GM12801 (cell line): ENCODE data around the gene ANGPT4.

Experiments used
- TF ChIP-seq, protein P1 (sequence below): IDR thresholded peaks from one replicate; pipeline ENCODE4 v1.5.1; 2011; ENCODE audit warnings: control low read depth; ENCODE audit not compliant: insufficient read length; ENCODE audit errors: extremely low read depth

Gene ANGPT4

DNA sequence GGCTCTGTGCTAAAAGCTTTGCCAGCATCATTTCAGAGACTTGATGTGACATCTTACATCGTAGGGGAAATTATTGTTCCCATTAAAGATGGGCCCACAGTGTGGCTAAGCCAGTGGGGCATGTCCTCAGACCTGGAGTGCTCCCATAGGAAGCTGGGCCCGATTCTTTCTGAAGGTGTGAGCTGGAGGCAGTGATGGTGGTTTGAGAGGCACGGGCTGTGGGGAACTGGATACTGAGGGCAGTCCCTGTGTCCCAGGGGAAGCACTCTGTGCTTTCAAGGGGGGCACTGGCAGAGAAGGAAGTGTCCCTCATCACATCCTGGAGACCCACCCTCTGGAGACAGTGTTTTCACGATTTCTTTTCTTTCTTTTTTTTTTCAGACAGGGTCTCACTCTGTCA lies 91.2 kb downstream of the ANGPT4 start:
- TF ChIP-seq, protein P1, sequence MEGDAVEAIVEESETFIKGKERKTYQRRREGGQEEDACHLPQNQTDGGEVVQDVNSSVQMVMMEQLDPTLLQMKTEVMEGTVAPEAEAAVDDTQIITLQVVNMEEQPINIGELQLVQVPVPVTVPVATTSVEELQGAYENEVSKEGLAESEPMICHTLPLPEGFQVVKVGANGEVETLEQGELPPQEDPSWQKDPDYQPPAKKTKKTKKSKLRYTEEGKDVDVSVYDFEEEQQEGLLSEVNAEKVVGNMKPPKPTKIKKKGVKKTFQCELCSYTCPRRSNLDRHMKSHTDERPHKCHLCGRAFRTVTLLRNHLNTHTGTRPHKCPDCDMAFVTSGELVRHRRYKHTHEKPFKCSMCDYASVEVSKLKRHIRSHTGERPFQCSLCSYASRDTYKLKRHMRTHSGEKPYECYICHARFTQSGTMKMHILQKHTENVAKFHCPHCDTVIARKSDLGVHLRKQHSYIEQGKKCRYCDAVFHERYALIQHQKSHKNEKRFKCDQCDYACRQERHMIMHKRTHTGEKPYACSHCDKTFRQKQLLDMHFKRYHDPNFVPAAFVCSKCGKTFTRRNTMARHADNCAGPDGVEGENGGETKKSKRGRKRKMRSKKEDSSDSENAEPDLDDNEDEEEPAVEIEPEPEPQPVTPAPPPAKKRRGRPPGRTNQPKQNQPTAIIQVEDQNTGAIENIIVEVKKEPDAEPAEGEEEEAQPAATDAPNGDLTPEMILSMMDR, result no peak

GRCh38 chr20:824490-824889 lies 91.6 kb downstream of the ANGPT4 start:
- TF ChIP-seq, protein P1, result no peak

- TF ChIP-seq, protein P1, result no peak
Observed at GRCh38 chr20:823574-823902, 92.6 kb downstream of the ANGPT4 start.

DNA sequence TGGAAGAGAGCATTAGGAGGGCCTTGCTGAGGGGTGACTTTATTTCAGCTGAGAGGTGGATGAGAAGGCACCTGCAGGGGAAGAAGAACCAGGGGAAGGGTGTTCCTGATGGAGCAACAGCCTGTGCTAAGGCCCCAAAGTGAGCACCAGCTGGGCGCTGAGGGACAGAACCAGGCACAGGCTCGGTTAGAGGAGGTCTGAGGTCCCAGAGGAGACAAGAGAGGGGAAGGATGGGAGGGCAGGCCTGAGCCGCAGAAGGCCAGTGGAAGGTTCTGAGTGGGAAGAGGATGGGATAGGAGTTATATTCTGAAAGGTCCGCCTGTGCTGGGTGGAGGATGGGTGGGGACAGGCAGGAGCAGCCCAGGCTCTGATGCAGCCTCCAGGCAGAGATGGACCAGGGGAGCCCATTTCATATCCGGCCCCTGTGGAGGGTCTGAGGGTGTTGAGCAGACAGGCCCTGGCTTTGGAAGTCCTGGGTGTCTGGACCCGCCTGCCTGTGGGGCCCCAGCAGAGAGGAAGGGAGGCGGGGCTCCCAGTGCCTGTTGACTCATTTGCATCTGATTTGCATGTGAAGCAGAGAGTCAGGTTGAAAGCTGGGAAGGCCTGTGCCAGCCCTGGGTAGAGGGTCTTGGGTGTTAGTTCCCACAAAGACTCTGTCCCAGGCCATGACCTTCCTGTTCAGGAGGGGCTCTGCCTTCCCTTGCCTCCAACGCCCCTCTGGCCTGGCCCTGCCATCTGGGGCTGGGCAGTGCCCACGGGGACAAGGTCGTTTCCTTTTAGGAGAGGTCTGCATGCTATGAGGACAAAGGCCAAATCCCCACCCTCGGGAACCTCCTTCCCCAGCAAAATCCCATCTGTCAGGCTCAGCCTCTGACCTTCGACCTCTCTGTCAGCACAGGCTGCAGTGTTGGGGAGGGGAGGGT lies 93.2 kb downstream of the ANGPT4 start:
- TF ChIP-seq, protein P1, result no peak

GRCh38 chr20:821731-822065 lies 94.4 kb downstream of the ANGPT4 start:
- TF ChIP-seq, protein P1, result no peak

GRCh38 chr20:821046-821730 lies 94.9 kb downstream of the ANGPT4 start:
- TF ChIP-seq, protein P1, result no peak

DNA sequence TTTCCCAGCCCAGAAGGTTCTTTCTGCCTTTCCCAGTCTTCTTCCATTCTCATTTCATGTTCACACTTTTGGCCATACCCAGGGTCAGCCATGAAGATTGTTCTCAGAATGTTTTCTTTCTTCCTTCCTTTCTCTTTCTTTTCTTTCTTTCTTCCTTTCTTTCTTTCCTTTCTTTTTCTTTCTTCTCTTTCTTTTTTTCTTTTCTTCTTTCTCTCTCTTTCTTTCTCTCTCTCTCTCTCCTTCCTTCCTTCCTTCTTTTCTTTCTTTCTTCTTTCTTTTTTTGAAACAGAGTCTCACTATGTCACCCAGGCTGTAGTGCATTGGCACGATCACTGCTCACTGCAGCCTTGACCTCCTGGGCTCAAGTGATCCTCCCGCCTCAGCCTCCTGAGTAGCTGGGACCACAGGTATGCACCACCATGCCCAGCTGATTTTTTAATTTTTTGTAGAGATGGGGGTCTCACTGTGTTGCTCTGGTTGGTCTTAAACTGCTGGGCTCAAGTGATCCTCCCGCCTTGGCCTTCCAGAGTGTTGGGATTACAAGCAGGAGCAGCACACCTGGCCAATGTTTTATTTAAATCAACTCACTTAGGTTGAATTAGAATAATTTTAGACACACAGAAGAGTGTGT lies 95.7 kb downstream of the ANGPT4 start:
- TF ChIP-seq, protein P1, result no peak
